OCI-LY3 (cell line): ENCODE data around the gene CA12.

Source experiments
- EZH2phosphoT487 ChIP-seq: fragments of 200-600 bp; shearing (Covaris generic); IDR thresholded peaks from 2 replicates; pipeline ENCODE4 v1.6.1; 2018; ENCODE audit warnings: antibody characterized with exemption, mixed run types, low read depth
- TF ChIP-seq, protein P1 (sequence below): fragments of 200-600, 300-600 bp; sonication (generic); IDR thresholded peaks from 2 replicates; pipeline ENCODE4 v1.5.1; 2014; ENCODE audit warnings: antibody characterized with exemption, low read length, low read depth

- TF ChIP-seq, protein P1, sequence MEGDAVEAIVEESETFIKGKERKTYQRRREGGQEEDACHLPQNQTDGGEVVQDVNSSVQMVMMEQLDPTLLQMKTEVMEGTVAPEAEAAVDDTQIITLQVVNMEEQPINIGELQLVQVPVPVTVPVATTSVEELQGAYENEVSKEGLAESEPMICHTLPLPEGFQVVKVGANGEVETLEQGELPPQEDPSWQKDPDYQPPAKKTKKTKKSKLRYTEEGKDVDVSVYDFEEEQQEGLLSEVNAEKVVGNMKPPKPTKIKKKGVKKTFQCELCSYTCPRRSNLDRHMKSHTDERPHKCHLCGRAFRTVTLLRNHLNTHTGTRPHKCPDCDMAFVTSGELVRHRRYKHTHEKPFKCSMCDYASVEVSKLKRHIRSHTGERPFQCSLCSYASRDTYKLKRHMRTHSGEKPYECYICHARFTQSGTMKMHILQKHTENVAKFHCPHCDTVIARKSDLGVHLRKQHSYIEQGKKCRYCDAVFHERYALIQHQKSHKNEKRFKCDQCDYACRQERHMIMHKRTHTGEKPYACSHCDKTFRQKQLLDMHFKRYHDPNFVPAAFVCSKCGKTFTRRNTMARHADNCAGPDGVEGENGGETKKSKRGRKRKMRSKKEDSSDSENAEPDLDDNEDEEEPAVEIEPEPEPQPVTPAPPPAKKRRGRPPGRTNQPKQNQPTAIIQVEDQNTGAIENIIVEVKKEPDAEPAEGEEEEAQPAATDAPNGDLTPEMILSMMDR = no peak
- TF ChIP-seq EZH2phosphoT487 = no peak
These were observed 10.8 kb upstream of the CA12 start for GRCh38 chr15:63392361-63393009.
